GM12872 (cell line): ENCODE data around the gene APOL3.

Experiments
- TF ChIP-seq, protein P1 (sequence below): IDR thresholded peaks from 3 replicates; pipeline ENCODE4 v1.5.1; 2011; ENCODE audit warnings: low read depth, mild to moderate bottlenecking, low read length, moderate library complexity; ENCODE audit not compliant: insufficient read depth

APOL3 gene

DNA sequence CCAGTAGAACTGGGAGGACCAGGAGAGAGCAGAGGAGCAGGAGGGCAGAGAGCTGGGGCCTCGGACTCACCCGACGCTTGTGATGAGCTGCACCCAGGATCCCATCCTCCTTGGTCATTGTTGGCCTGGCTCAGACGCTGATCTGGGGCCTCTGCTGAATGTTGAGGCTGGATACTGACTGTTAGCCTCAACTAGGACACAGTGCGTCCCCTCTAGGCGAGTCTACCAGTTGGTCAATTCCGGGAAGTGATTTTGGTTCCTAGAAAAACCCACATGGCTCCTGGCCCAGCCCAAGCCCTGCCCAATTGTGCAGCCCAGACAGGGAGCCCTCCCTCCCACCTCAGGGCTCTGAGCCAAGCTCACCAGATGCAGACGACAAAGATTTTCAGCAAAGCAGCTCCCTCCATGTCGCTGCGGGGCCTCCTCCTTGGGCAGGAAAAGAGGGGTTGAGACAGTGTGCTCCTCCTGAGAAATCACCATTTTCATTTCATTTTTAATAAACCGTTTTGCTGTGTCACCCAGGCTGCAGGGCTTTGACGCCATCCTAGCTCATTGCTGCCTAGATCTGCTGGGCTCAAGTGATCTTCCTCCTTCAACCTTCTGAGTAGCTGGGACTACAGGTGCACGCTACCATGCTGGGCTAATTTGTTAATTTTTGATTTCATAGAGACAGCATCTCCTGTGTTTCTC lies 41.2 kb upstream of the APOL3 start, which contains the start of gene APOL4:
Gene APOL4 (minus strand): TSS at position 180 of the 690 bp plus-strand sequence. CDS start 75 bp downstream, at position 105.
- TF ChIP-seq, protein P1, sequence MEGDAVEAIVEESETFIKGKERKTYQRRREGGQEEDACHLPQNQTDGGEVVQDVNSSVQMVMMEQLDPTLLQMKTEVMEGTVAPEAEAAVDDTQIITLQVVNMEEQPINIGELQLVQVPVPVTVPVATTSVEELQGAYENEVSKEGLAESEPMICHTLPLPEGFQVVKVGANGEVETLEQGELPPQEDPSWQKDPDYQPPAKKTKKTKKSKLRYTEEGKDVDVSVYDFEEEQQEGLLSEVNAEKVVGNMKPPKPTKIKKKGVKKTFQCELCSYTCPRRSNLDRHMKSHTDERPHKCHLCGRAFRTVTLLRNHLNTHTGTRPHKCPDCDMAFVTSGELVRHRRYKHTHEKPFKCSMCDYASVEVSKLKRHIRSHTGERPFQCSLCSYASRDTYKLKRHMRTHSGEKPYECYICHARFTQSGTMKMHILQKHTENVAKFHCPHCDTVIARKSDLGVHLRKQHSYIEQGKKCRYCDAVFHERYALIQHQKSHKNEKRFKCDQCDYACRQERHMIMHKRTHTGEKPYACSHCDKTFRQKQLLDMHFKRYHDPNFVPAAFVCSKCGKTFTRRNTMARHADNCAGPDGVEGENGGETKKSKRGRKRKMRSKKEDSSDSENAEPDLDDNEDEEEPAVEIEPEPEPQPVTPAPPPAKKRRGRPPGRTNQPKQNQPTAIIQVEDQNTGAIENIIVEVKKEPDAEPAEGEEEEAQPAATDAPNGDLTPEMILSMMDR = no peak

DNA sequence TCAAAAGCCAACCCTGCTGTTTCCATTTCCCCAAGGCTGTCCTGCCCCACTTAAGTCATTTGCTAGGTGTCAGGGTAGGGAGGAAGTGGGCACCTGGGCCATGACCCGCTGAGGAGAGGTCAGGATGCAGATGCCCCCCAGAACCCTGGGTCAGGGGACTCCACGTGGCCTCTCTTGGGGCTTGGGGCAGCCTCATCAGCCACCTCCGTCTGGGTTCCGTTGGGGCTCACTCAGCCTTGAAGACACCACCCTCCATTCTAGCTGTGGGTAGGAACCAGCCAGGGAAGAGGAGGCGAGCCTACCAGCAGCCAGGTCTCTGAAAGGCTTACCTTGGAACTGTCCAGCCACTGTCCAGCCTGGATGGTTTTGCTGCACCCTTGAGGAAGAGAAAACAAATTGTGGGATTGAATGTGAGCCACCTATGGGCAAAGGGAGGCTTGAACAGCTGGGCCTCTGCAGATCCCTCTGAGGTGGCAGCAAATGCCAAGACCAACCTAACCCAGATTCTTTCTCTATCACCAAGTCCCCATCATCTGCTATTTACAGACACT lies 38.5 kb upstream of the APOL3 start:
- TF ChIP-seq, protein P1 = no peak

DNA sequence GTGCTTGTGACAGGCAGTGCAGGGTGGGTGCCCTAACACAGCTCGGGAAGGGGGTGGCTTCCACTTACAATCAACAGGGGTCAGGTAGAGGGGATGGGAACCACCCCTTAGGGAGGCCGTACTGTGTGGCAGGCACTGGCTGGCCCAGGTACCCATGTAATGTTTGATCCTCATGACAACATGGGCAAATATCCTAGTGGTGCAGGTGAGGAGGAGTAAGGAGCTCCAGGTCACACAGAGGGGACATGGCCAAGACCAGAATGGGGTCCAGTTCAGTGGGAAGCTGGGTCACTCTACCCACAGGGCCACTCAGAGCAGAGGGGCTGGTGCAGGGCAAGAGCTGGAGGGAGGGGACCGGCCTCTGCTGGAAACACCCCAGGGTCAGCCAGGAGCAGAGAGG lies 38.0 kb upstream of the APOL3 start:
- TF ChIP-seq, protein P1 = no peak

DNA sequence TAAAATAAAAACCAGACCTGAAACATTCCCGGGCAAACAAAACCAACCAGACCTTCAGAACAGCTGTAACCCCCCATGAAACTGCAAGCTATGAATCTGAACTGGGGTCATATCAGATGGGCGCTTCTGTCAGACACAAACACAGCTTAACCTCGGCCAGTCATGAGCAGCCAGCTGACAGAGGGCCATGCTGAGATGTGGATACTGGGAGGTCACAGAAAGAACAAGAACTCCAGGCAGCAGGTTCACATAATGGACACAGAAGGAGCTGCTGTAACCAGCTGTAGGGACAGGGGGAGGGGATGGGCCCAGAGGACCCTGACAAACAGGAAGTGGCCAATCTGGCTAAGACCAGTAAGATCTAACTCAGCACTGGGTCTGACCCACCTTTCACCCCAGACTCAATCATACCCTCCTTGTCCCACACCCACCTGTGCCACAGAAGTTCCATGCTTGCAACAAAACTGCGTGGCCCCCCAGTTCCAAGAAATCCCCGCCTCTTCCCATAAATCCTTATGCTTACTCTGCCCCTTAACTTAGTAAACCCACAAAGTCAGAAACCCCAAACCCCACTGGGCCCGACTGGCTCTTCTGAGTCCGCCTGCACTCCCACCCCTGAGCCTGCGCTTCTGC lies 37.1 kb upstream of the APOL3 start:
- TF ChIP-seq, protein P1 = no peak

DNA sequence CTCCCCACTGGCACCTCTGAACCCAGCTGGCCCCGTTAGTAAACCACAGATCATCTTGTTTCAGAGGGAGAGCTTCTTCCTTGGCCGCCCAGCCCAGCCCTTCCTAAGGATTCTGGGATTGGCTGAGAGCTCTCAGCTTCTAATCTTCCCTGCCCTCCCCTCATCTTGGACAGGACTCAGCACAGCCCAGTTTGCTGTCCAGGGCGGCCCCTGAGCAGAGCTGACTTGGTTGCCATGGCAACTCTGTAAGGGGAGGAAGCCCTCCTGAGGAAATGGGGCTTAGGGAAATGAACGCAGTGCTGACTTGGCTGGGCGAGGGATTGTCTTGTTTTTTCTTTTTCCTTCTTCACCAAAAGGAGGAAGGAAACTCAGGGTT lies 36.5 kb upstream of the APOL3 start:
- TF ChIP-seq, protein P1 = no peak

DNA sequence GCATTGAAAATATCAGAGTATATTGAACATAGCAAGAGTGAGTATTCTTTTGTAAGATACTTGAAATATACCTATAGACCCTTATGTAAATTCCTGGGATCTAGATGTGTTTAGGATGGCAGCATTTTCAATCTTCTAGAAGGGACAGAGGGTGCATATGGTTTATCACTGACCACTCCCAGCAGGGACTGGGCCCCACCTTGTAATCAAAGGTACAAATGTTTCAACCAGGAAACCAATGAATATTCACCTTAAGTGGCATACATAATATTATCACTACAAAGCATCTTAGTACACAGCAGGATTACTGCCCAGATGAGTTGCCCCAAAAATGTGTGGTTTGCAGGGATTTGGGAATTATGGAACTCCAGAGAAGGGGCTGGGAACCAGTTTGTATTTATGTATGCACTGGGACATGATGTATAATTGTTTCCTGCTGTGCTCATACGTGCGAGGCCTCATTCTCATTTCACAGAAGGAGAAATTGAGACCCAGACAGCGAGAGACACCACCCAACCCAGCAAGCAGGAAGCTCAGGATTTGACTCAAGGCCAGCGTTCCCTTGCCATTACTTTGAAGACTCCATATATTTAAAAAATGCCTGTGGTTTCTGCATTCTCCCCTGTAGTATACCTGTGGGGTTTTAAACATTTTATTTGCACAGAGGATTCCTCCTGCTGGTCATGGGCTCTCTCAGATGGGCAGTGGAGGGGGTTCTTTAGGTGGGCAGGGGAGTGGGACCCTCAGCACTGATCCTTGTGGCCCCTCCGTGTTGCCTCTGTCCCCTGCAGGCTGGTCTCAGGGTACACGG lies 35.9 kb upstream of the APOL3 start:
- TF ChIP-seq, protein P1 = no peak

DNA sequence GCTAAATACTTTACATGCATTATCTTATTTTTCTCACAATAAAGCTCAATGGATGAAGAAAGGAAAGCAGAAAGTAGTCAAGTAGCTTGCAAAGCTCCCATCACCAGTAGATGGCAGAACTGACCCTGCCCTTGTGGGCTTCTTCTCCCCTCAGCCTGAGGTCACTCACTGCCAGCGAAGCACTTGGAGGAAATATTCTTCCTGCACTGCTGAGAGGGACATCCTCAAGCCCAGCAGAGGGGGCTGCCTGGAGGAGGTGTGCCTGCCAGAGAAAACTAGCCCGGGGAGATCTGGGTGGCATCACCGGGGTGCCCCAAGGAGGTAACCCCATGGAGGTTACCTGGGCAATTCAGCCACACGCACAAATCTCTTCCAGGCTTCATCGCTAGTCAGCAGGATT lies 34.4 kb upstream of the APOL3 start:
- TF ChIP-seq, protein P1 = peak; percentile 81
